NCI-H128 (cell line): ENCODE measurements around the gene PPP1R3F.
"Not testable (repeated sequence)": the region's sequence is repeated elsewhere in the genome, so short reads cannot be mapped to it uniquely, and the experiment has no call there.

Experiments used
- DNase-seq: peaks from one replicate; lab custom pipeline; 2025; ENCODE audit not compliant: unreplicated experiment; lab: John Stamatoyannopoulos, UW

The PPP1R3F gene

DNA sequence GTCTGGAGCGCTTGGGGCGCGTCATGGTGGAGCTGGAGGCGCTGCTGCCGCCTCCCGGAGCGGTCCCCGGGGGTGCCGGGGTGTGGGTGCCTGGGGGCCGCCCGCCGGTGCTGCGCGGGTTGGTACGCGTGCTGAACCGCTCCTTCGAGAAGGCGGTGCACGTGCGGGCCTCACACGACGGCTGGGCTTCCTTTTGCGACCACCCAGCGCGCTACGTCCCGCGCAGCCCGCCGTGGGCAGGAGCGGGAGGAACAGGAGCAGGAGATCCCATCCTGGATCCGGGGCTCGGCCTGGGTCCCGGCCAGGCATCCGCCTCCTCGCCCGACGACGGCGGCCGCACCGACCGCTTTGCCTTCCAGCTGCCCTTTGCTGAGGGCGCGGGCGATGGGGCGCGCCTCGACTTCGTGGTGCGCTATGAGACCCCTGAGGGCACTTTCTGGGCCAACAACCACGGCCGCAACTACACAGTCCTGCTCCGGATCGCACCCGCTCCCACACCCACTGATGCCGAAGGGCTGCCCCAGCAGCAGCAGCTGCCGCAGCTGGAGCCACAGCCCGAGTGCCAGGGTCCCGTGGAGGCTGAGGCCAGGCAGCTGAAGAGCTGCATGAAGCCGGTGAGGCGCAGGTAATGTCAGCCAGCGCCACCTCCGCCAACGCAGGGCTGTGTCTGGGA lies 792 bp downstream of the PPP1R3F start:
- DNase-seq: no peak

DNA sequence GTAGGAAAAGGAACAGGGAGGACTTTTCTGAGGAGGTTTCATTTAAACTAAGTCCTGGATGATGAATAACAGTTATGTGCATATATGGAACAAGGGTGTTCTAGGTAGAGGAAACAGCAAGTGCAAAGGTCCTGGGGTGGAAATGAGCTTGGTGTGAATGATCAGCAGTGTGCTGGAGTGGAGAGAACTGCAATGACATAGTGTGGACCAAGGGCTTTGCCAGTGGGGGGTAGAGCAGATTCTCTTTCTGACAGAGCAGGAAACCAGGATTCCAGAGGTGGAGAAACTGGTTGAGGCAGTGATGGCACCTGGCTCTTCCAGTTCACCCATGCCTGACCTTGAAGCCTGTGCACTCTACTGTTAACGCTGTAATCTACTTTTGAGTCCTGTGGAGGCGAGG lies 1.7 kb downstream of the PPP1R3F start:
- no peak for DNase-seq

DNA sequence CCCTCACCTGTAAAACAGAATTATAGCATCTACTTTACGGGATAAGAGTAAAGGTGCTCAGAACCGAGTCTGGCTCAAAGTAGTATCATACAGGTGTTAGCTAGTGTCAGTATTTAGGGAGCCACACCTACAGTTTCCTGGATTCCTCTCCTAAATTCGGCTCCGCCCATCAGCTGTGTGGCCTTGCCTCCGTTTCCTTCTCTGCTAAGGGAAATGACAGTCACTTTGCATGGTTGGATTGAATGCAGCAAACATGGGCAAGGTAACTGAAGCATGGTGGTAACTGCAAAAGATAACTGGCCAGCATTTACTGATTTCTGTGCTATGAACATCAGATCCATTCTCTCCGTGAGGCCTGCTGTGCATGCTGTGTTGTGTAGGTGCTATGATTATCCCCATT lies 2.8 kb downstream of the PPP1R3F start:
- no peak for DNase-seq

DNA sequence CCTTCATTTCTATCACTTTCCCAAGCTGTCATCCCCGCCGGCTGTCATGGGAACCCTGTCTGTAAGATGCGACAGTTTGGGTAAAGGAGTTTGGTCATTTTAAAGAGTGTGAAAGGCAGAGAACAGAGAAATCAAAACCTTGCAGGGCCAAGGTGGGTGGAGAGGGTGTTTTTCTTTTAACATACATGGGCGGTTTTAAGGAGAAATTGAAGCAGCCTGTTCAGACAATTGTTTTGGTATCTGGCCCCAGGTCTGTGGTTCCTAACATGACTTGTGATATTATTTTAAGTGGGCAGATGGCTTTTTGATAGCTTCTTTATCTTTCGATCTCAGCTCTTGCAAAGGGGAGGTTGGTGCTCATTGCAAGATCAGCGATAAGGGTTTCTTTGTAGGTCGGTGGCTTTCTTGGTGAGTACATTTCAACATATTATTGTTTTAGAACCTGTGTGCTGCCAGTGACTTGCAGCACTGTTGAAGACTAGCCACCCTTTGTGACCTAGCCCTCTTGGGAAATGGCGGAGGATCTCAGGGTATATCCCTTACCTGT lies 3.7 kb downstream of the PPP1R3F start:
- DNase-seq: no peak

DNA sequence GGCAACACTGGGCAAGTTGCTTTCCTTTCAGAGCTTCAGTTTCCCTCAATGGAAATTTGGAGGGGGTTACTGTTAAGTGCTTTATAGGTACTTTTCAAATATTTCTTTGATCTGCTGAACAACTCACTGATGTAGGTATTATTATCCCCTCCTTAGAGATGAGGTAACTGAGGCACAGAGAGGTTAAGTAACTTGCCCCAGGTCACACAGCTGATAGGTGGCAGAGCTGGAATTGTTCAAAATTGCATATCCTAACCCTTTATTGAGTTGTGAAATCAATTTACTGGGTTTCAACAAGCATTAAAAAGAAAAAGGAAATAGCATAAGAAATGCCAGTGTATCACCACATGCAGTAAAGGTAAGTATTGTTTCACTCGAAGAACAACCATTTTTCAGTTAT lies 6.6 kb downstream of the PPP1R3F start:
- DNase-seq: no peak

DNA sequence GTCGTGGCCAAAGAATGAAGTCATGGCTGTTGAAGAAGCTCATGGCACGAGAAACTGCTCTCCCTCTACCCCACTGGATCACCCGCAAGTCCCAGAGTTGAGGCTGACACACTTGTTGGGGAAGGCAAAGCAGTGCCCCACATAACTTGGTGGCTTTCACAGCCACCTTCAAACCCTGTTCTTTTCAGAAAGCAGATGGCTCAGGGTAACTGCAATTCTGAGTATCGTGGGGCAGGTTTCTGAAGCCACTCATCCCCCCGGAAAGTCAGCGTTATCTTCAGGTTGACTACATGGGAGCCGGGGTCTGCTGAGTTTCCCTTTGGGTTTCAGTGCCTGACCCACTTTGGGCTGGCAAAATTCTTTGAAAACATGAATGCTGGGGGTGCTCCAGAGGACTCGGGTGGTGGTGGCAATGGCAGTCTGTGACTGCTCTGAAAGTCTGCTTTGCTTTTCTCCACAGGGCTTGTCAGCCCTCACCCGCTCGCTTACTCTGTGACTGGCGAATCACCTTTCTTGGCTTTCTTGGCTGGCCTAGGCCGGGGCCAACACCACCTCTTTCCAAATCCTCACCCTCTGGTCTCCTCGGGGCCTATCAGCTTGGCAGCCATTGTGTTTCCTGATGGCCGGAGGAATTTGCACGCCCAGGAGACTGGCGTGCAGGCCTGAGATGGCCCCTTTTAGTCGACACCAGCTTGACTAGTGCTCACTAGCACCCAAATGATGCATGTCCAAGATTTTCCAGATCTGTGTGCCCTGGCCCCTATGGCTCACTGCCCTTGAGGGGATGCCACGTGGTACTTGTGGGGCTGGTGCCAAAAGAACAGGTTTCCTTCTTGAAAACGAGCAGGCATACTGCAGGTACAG lies 7.3 kb downstream of the PPP1R3F start:
- no peak for DNase-seq

DNA sequence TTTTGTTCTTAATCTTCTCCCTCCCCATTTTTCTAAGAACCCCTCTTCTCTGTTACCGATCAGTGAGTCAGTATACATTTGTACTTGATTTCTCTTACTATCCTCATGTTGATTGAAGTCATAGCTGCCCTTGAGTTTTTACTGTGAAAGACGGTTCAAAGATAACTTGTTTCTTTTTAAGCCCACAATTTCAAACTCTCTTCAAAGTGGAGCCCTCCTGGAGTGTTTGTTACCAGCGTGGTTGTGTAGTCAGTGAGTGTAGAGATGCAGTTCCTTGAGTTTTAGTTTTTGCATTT lies 7.9 kb downstream of the PPP1R3F start:
- no peak for DNase-seq

DNA sequence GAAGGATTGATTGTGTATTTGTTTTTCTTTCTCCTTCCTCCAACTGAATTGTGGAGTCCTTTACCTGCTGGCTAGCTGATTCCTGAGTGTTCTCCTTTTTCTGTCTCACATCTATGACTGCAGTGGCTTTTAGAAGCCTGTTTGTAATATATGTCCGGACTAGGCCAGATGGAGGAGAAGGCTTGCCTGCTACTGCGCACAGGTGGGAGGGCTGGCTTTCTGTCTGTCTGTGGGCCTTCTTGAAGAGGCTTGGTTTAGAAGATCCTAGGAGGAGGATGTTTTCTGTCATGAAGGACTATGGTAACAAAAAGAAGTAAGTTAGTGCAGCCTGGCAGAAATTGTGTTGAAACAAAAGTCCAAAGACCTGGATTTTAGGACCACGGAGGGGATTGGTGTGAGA lies 8.5 kb downstream of the PPP1R3F start:
- DNase-seq: no peak

DNA sequence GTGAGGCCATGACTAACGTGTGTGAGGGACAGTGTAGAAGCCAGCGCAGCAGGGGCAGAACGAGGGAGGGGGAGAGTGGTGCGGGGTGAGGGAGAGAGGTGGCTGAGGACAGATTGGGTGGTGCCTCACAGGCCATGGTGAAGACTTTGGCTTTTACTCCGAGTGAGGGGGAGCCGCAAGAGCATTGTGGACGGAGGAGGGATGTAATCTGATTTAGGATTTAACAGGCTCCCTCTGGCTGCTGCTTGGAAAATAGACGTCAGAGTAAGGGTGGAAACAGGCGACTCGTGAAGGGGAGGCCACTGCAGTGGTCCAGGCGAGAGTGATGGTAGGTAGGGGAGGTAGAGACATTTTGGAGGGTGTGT lies 13.0 kb downstream of the PPP1R3F start:
- no peak for DNase-seq

DNA sequence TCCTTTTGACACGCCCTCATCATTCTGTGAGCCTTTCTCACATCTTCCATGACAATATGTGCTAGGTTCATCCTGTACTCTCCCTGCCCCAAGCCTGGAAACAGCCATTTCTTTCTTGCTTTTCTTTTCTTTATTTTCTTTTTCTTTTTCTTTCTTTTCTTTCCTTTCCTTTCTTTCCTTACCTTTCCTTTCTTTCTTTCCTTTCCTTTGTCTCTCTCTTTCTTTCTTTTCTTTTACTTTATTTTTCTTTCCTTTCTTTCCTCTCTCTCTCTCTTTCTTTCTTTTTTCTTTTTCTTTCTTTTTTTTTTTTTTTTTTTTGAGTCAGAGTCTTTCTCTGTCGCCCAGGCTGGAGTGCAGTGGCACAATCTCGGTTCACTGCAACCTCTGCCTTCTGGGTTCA lies 14.6 kb downstream of the PPP1R3F start:
- no peak for DNase-seq

DNA sequence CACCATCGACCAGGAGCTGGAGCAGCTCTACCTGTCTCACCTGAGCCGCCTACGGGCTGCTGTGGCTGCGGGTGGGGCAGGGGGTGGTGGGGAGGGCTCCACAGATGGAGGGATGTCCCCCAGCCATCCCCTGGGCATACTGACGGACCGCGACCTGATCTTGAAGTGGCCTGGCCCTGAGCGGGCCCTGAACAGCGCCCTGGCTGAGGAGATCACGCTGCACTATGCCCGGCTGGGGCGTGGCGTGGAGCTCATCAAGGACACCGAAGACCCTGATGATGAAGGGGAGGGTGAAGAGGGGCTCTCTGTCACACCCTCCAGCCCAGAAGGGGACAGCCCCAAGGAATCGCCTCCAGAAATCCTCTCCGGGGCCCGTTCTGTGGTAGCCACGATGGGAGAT lies 16.5 kb downstream of the PPP1R3F start:
- no peak for DNase-seq

DNA sequence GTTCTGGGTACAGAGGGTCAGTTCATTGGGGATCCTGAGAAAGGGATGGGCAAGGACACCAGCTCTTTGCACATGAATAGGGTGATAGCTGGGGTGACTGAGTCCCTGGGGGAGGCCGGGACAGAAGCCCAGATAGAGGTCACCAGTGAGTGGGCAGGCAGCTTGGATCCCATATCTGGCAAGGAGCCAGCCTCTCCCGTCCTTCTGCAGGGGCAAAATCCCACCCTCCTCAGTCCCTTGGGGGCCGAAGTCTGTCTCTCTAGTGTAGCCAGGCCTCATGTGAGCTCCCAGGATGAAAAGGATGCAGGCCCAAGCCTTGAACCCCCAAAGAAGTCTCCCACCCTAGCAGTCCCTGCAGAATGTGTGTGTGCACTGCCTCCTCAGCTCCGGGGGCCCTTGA lies 17.0 kb downstream of the PPP1R3F start:
- no peak for DNase-seq

DNA sequence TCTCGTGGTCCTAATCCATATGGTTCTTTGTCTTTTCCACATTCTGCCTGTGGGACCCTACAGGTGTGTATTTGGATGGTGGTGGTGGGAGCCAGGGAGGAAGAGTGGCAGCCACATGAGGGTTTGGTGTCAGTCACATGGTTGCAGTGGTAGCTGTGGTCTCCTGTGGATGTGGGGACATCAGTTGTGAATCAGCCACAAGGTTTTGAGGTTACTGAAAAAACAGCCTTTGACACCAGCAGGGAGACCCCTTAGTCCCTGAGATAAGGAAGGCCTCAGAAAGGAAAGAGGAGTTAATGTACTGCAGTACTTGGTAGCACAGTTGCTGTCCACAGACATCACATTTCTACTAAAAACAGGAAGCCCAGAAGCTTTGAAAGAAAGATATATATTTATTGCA lies 18.1 kb downstream of the PPP1R3F start:
- no peak for DNase-seq

DNA sequence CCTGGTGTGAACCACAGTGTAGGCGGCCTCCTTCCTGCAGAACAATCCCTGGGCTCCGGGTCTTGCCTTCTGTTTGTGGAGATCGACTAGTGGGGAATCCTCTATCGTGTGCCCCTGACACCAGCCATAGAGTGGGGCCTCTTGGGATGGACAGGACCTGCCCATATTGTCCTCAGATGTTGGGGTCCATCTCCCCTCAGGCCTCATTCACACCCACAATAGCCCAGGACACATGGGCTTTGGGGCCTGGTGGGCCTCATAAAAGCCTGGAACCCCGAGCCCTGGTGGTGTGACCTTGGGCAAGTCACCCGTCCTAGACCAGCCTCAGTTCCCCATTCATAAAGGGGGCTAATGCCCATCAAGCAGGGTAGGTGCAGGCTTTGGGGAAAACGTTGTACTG lies 20.6 kb downstream of the PPP1R3F start:
- DNase-seq: no peak

DNA sequence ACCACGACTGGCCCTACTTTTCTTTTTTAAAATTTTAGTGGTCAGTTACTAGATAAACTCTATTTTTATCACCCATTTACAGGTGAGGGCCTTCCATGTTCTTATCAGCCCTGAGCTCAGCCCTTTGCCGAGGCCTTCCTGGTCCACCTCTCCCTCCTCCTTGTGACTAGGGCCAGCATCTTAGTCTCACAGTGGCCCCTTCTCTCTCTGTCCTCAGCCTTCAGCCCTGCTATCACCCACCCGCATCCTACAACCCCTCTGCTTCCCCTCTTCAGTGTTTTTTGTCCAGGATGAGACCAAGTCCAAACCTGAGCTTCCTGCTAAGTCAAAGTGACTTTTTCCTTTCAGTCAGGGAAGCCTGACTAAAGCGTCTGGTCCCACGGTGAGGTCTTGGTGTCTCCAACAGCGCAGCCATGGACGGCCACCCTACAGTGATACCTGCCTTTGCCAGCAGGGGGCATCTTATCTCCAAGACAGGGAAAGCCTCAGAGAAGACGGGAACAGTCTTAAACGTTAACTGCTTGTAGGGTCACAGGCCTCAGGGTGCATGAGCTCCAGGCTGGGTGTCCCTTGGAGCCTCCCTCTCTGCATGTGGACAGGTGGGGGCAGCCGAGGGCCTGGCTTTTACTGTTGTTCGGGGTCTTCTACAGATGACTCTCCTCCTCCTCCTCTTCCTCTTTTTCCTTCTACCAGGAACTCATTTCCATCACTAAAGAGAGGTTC lies 22.2 kb downstream of the PPP1R3F start:
- DNase-seq: no peak

DNA sequence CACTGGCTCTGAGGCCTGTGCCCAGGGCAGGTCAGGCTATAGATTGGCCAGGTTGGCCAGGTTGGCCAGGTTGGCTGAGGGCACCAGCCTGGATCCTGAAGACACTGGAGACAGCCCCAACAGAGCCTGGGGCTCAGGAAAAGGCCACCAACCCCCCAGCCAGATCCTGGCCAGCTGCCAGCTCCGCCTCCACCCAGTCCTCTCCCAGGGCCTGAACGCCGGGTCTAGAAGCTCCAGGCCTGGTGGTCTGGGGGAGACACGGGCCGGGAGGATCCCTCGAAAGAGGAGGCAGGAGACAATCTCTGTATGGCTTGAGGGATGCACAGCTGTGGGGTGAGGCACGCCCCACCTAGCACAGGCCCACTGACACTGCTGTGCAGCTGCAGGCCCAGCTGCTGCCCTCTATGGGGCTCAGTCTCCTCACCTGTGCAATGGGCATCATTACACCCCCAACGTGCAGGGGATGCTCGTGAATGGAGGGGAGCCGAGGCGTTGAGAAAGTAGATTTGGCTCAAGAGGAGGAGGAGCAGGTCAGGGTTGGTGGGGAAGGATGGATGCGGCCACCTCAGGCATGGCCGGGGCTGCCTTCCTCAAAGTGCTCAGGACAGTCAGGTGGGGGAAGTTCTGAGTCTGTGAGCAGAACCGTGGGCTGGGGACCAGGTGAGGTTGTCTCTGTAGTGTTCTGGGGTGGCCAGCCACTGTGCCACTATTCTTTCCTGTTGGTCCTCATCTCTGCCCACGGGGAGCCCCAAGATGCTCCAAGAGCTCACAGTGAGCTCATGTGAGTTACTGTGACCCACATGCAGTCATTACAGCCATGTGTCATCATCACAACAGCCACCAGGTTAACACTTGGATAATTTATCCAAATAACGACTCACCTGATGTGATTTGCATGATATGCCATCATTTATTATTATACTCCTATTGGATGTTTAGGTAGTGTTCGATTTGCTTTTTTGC lies 23.1 kb downstream of the PPP1R3F start:
- no peak for DNase-seq

DNA sequence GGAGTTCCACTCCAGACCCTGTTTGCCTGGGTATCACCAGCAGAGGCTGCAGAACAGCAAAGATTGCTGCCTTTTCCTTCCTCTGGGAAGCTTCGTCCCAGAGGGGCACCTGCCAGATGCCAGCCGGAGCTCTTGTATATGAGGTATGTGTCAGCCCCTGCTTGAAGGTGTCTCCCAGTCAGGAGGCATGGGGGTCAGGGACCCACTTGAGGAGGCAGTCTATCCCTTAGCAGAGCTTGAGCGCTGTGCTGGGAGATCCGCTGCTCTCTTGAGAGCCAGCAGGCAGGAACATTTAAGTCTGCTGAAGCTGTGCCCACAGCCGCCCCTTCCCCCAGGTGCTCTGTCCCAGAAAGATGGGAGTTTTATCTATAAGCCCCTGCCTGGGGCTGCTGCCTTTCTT lies 29.7 kb downstream of the PPP1R3F start:
- not testable (repeated sequence) for DNase-seq

DNA sequence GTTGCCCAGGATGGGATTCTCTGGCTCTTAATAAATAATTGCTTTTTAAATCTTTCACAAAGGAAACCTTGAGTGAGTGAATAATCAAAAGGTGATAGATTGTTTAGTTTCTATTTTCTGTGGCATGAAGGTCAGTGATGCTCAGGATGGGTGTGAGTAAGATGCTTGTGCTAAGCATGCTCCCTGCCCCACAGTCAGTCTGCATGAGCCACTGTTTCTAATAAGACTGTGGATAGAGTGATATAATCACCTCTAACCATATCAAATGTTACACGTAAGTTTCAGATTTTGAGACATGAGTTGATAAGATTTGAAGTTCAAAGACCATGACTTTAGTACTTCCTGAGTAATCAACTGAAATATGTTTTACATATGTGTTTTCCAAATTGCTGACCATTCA lies 31.1 kb downstream of the PPP1R3F start:
- no peak for DNase-seq

DNA sequence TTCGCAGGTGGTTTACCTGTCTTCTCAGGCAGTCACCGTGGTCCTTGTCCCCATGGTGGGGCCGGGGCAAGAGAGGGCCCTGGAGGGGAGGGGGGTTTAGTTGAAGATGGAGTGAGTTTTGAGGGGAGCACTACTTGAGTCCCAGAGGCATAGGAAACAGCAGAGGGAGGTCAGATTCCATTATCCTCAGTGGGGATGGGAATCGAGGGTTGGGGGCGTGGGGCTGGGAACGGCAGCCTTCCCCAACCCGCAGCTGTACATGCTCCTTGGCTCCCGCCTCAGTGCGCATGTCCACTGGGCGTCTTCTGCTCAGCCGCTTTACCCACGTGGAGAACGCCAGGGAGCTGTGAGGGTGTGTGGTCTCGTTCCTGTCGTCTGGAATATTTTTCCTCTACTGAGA lies 33.8 kb downstream of the PPP1R3F start, which contains the start of gene GAGE10:
Gene GAGE10, plus strand, starts transcription at position 301 of the 400 bp plus-strand sequence. CDS start 1,214 bp downstream, outside the sequence.
- no peak for DNase-seq

DNA sequence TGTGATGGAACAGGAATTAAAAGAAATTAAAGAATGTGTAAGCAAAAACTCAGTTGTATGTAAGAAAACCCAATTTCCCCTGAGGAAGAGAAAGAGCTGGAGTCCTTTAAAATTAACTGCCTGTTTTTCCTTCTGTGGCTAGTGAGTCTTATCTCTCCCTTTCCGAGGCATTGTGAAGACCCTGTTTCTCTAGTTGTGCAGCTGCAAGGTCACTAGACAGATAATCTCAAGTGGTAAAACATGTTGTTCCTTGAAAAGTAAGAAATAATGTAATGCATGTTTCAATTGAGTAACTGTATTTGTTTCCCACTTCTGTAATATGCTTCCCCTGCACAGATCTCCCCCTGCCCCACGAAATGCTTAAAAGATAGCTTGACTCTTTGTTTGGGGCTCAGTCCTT lies 38.2 kb downstream of the PPP1R3F start:
- DNase-seq: not testable (repeated sequence)
